PC-9 (cell line): ENCODE results near the gene STAMBP.

Experiments
- EZH2 ChIP-seq: fragments of 200-600 bp; sonication (generic); IDR thresholded peaks from 2 replicates; pipeline ENCODE4 v1.8.0; 2017; ENCODE audit warnings: antibody characterized with exemption, low read depth
- TF ChIP-seq, protein P1 (sequence below): fragments of 200-600 bp; sonication (generic); conservative IDR thresholded peaks from 2 replicates; pipeline ENCODE4 v1.6.1; 2017; ENCODE audit warnings: mixed run types, antibody characterized with exemption, mild to moderate bottlenecking, moderate library complexity

DNA sequence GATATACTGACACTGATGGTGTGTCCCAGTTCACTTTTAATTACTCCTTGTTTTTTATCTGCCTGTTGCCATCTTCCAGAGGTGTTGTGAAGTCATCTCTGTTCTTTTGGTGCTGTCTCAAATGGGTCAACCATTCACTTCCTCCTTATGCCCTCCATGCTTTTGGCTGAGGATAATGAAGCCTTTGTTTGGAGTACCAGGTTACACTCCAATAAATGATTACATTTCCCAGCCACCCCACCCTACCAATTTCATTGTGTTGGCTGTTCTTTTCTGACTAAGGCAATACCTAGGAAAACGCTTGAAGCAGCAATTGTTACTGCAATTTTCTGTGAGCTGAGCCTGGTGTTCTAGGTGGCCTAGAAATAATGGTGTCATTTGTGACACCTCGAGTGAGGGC is 34.2 kb downstream of the STAMBP start:
- TF ChIP-seq, protein P1, sequence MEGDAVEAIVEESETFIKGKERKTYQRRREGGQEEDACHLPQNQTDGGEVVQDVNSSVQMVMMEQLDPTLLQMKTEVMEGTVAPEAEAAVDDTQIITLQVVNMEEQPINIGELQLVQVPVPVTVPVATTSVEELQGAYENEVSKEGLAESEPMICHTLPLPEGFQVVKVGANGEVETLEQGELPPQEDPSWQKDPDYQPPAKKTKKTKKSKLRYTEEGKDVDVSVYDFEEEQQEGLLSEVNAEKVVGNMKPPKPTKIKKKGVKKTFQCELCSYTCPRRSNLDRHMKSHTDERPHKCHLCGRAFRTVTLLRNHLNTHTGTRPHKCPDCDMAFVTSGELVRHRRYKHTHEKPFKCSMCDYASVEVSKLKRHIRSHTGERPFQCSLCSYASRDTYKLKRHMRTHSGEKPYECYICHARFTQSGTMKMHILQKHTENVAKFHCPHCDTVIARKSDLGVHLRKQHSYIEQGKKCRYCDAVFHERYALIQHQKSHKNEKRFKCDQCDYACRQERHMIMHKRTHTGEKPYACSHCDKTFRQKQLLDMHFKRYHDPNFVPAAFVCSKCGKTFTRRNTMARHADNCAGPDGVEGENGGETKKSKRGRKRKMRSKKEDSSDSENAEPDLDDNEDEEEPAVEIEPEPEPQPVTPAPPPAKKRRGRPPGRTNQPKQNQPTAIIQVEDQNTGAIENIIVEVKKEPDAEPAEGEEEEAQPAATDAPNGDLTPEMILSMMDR = no peak
- no peak for TF ChIP-seq EZH2
